Stimulated activated CD4-positive, alpha-beta T cell treated with anti-CD3 and anti-CD28 coated beads, TNF-alpha, amount 100 ng/mL, for 24 hours (primary cell): ENCODE results near the gene RNU6-9.

Experiments
- DNase-seq, 3 experiments: peaks; one replicate each; pipeline ENCODE4 v3.0.0-alpha.2; 2020; ENCODE audit warnings: low read depth in 3 of 3

The RNU6-9 gene

GRCh38 chr19:861756-862580 is 31.3 kb upstream of the RNU6-9 start:
- peak; percentile 27 to 70 (median 48) for DNase-seq

GRCh38 chr19:862581-863314 is 30.5 kb upstream of the RNU6-9 start:
- peak; percentile 45 to 78 (median 53) for DNase-seq

DNA sequence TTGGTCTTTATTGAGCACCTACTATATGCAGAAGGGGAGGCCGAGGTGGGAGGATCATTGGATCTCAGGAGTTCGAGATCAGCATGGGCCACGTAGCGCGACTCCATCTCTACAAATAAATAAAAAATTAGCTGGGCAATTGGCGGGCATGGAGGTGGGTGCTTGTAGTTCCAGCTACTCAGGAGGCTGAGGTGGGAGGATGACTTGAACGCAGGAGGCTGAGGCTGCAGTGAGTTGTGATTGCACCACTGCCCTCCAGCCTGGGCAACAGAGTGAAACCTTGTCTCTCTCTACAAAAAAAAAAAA is 30.0 kb upstream of the RNU6-9 start:
- DNase-seq, result no peak

GRCh38 chr19:866769-867300 is 26.4 kb upstream of the RNU6-9 start:
- DNase-seq, result no peak

GRCh38 chr19:867301-867793 is 25.9 kb upstream of the RNU6-9 start:
- DNase-seq, result no peak

- no peak for DNase-seq
These were observed 25.3 kb upstream of the RNU6-9 start for GRCh38 chr19:867855-868457.

DNA sequence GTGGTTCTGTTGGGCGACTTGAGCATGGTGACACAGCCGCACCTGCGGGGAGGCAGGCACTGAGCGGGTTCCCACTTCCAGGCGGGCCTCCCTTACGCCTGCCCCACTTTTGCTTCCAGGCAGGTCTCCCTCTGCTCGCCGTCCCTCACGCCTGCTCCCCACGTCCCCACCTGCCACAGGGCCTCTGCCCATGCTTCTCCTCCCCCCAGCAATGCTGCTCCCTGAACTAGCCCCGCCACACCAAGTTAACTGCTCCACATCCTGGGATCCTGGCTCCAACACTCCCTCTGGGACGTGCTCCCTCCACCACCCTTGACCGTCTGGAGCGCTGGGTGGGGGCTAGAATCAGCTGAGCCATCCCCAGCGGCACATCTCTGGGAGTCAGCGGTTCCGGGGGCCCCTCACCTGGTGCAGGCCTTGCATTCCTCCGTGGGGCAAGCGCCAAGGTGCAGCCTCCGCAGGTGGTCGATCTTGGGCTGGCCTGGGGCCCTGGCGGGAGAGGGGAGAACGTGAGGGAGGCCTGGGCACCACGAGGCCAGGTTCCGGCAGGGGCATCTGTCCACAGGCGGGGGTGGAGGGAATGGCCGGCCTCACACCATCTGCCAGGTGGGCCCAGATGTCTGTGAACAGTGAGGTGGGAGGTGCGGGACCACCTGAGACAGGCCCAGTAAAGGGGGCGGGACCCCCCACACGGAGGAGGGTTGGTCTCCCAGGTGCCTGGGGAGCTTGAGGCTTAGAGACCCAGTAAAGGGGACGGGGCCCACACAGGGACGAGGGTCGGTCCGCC is 24.6 kb upstream of the RNU6-9 start:
- DNase-seq, result no peak

- no peak for DNase-seq
These were observed 23.8 kb upstream of the RNU6-9 start for GRCh38 chr19:869245-870177.

- no peak for DNase-seq
These were observed 23.0 kb upstream of the RNU6-9 start for GRCh38 chr19:870314-870713.

DNA sequence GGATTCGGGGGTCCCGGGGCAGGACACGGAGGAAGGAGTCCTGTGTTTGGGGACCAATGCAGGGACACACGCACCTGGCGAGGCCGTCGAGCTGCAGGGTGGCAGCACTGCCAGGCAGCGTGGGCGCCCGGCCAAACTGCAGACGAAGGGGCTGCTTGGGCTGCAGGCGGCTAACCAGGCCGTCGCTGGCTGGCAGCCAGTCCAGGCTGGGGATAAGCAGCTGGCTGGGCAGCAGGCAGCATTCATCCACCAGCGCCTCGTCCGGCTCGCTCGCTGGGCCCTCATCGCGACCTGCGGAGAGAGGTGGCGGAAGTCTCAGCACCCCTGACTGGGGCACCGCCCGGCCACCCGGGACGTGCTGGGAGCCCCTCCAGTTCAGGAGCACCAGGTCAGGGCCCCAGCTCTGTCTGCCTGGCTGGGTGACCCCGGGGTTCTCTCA is 22.3 kb upstream of the RNU6-9 start:
- no peak for DNase-seq

DNA sequence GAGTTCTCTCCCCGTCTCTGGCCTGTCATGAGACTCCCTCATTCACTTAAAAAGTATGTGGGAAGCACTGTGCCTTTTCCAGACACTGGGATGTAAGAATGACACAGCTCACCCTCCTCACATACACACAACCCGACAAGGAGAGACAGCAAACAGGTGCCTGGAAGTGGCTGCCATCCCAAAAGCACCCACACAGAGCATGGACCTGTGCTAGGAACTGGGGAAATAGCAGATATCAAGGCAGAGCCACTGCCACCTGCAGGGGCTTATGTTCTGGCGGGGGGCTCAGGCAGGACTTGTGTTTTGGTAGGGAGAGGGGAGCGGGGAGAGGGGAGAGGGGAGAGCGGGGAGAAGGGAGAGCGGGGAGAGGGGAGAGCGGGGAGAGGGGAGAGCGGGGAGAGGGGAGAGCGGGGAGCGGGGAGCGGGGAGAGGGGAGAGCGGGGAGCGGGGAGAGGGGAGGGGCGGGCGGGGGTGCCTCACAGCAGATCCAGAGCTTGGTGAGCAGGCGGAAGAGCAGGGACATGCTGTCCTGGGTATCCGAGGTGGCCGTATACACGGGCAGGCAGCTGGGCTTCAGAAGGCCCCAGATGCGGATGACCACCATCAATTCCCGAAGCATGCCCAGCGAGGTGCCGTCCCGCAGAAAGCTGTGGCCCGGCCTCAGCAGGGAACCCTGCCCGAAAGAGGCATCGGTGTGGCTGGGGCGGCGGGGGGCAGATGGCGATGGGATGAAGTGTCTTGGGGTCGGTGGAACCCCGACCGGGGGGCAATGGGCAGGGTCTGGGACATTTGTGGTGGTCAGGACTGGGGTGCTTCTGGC is 21.6 kb upstream of the RNU6-9 start:
- no peak for DNase-seq

DNA sequence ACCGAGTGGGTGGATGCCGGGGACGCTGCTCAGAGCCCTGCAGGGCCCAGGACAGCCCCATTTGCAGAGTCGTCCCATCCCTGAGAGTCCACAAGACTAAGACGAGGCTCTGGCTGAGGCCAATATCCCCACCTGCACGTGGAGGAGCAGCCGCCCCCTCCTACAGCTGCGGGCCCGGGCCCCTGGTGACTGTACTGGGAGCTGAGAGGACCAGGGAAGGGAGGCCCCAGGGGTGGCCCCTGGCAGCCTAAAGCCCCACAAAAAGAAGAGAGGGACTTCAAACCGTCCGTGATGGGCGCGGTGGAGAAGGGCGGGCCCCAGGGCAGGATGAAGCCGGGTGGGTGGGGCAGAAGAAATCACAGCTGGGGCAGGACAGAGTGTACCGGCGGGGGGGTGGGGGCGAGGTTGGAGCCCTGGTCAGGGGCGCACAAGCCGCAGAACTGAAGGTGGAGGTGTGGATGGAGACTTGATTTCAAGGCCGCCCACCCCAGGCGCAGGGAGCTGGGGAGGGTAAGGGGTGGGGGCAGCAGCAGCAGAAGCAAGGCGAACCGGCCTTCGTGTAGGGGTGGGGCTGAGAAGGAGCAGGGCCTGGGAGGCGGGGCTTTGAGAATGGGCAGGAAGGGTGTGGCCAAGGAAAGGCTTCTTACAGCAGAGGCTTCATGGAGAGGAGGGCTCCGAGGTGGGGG is 20.9 kb upstream of the RNU6-9 start:
- DNase-seq, result peak; percentile 51 to 79 (median 56)

DNA sequence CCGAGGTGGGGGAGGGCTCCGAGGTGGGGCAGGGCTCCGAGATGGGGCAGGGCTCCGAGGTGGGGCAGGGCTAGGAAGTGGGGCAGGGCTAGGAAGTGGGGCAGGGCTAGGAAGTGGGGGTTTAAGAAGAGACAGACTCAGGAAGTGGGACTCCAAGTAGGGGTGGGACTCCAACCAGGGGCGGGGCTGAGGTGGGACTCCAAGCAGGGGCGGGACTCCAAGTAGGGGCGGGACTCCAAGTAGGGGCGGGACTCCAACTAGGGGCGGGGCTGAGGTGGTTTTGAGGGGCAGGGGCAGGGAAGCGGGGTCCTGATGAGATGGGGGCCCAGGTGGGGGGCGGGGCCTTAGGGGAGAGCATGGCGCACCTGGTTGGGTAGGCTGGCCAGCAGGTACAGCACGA is 20.2 kb upstream of the RNU6-9 start:
- DNase-seq, result peak in 2 of 3 experiments; percentile 43 to 64

- DNase-seq, result no peak
These were observed 19.7 kb upstream of the RNU6-9 start for GRCh38 chr19:873561-874041.

DNA sequence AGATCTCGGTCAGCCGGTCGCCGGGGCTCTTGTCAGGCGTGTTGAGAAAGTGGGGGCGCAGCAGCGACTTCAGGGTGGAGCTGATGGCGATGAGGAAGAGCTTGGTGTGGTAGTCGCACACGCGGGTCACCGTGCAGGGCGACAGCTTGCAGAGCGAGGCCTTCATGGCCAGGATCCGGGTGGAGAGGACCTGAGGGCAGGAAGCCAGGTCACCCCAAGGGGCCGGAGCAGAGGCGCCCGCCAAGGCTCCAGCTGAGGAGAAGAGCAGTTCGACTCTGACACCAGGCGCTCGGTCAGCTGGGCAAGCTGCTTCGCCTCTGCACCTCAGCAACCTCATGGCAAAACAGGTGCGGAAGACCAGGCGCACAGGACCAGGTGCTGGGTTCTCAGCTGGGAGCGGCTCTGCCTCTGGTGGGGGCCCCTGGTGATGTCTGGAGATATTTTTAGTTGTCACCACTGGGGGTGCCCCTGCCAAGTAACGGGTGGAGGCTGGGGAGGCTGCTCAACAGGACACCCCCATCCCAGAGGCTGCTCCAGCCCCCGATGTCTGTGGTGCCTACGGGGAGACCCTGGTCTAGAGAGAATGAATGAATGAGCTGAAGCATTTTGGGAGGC is 17.9 kb upstream of the RNU6-9 start:
- DNase-seq, result no peak

DNA sequence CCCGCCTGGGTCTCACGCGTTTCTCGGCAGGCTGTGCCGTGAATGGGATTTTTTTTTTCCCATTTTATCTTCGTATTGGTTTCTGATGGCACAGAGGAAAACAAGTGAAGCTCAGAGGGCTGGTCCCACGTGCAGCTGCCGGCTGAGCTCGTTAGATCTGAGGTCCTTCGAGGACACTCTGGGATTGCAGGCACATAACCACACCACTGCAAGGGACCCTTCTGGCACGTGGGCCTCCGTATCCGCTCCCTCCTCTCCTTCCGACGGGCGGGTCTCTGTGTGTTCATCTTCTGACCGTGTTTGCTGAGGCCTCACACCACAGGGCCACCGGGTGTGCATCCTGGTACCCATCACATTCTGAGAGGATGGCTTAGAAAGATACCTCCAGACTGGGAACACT is 17.2 kb upstream of the RNU6-9 start:
- no peak for DNase-seq

- DNase-seq, result no peak
These were observed 16.4 kb upstream of the RNU6-9 start for GRCh38 chr19:876780-877314.
